IPS-20b (cell line): Measurements from ENCODE around the gene HTT.
"Not testable (repeated sequence)": the region's sequence is repeated elsewhere in the genome, so short reads cannot be mapped to it uniquely, and the experiment has no call there.

Source experiments
- H3K27ac ChIP-seq: one replicate; pipeline ENCODE4 v1.5.1; 2013; ENCODE audit warnings: low read length
- H3K27me3 ChIP-seq: 2 replicates; pipeline ENCODE4 v1.6.1; 2013; ENCODE audit warnings: mild to moderate bottlenecking, low read length, inconsistent platforms; ENCODE audit not compliant: insufficient read depth
- H3K36me3 ChIP-seq: 2 replicates; pipeline ENCODE4 v1.6.1; 2013; ENCODE audit warnings: low read depth, mild to moderate bottlenecking, inconsistent platforms, low read length, moderate library complexity; ENCODE audit not compliant: insufficient read depth
- H3K4me1 ChIP-seq: 2 replicates; pipeline ENCODE4 v1.6.1; 2013; ENCODE audit warnings: mild to moderate bottlenecking, control low read depth, inconsistent platforms, low read length, moderate library complexity; ENCODE audit not compliant: insufficient read depth
- H3K4me3 ChIP-seq: 2 replicates; pipeline ENCODE4 v1.5.1; 2013; ENCODE audit warnings: mild to moderate bottlenecking, low read length, inconsistent platforms
- H3K9ac ChIP-seq: 2 replicates; pipeline ENCODE4 v1.6.1; 2013; ENCODE audit warnings: low read depth, mild to moderate bottlenecking, inconsistent platforms, low read length, moderate library complexity
- H3K9me3 ChIP-seq: 2 replicates; pipeline ENCODE4 v1.6.1; 2013; ENCODE audit warnings: mild to moderate bottlenecking, low read depth, low read length, inconsistent platforms; ENCODE audit not compliant: insufficient read depth

Gene HTT

GRCh38 chr4:3094701-3095100 is 20.2 kb downstream of the HTT start:
- H3K4me3 ChIP-seq, H3K9me3 ChIP-seq, H3K4me1 ChIP-seq, H3K27ac ChIP-seq, H3K9ac ChIP-seq, H3K27me3 ChIP-seq: not testable (repeated sequence)
- peaks cover 58% of the 10 kb centered on the region for H3K36me3 ChIP-seq

- H3K27ac ChIP-seq: no peak overlapping the region
- H3K9ac ChIP-seq: no peak overlapping the region
- no peak overlapping the region for H3K4me3 ChIP-seq
- H3K27me3 ChIP-seq: no peaks in the 10 kb centered on the region
- H3K4me1 ChIP-seq: no peaks in the 10 kb centered on the region
- H3K9me3 ChIP-seq: no peaks in the 10 kb centered on the region
- H3K36me3 ChIP-seq: peaks cover 60% of the 10 kb centered on the region
Observed at GRCh38 chr4:3096202-3096601, 21.7 kb downstream of the HTT start.

DNA sequence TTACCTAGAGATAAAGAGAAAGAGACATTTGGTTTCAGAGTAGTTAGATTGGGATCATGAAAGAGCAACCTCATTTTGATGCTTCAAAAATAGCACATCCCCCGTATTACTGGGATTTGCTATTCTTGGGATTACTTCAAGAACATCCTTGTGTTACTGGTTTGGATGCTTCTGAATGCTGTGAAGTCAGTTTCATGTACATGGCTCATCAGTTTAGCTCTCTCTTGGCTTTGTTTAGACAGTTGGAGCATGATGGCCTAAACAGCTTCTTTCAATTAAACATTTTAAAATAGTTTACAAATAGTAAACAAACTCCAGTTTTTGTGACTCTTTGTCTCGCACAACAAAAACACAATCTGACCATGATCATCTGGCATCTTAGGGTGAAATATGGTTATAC is 23.9 kb downstream of the HTT start:
- Histone ChIP-seq H3K4me1 (no peaks in the 10 kb centered on the region), H3K27me3 (no peaks in the 10 kb centered on the region), H3K9me3 (no peaks in the 10 kb centered on the region), H3K4me3 (no peak overlapping the region), H3K27ac (no peak overlapping the region), H3K9ac (no peak overlapping the region), H3K36me3 (peaks cover 62% of the 10 kb centered on the region)

- no peaks in the 10 kb centered on the region for H3K9me3 ChIP-seq
- H3K36me3 ChIP-seq: peaks cover 72% of the 10 kb centered on the region
- H3K27ac ChIP-seq: no peak overlapping the region
- no peaks in the 10 kb centered on the region for H3K4me1 ChIP-seq
- no peaks in the 10 kb centered on the region for H3K27me3 ChIP-seq
- no peak overlapping the region for H3K9ac ChIP-seq
- no peak overlapping the region for H3K4me3 ChIP-seq
Observed at GRCh38 chr4:3106339-3107186, 32.1 kb downstream of the HTT start.

- Histone ChIP-seq H3K27me3 (no peaks in the 10 kb centered on the region), H3K4me1 (no peaks in the 10 kb centered on the region), H3K9me3 (no peaks in the 10 kb centered on the region), H3K4me3 (no peak overlapping the region), H3K36me3 (peaks cover 72% of the 10 kb centered on the region), H3K27ac (no peak overlapping the region), H3K9ac (no peak overlapping the region)
Observed at GRCh38 chr4:3107271-3107670, 32.8 kb downstream of the HTT start.

- H3K36me3 ChIP-seq: peaks cover 72% of the 10 kb centered on the region
- H3K4me1 ChIP-seq: no peaks in the 10 kb centered on the region
- no peaks in the 10 kb centered on the region for H3K27me3 ChIP-seq
- no peaks in the 10 kb centered on the region for H3K9me3 ChIP-seq
- no peak overlapping the region for H3K4me3 ChIP-seq
- H3K9ac ChIP-seq: no peak overlapping the region
- no peak overlapping the region for H3K27ac ChIP-seq
Observed at GRCh38 chr4:3107691-3108121, 33.2 kb downstream of the HTT start.

DNA sequence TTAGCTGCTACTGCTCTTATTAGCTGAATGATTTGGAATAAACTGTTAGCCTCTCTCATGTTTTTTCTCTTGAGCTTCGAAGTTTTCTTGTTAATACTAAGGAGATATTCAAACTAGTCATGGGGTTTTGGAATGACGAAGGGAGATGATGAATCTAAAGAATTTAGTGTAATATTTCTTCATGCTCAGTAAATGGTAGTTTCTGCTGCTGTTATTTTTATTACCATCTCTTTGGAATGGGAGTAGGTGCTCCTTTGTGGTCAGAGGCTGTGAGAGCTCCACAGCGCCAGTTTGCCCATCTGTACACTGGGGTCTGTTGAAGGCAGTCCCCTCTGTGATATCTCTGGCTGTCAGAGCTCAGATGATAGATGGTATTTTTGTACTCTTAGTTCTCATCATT is 33.7 kb downstream of the HTT start:
- H3K9ac ChIP-seq: no peak overlapping the region
- peaks cover 76% of the 10 kb centered on the region for H3K36me3 ChIP-seq
- no peak overlapping the region for H3K4me3 ChIP-seq
- H3K27ac ChIP-seq: no peak overlapping the region
- no peaks in the 10 kb centered on the region for H3K4me1 ChIP-seq
- H3K9me3 ChIP-seq: no peaks in the 10 kb centered on the region
- H3K27me3 ChIP-seq: no peaks in the 10 kb centered on the region

GRCh38 chr4:3111461-3111860 is 37.0 kb downstream of the HTT start:
- no peaks in the 10 kb centered on the region for H3K4me1 ChIP-seq
- H3K27ac ChIP-seq: no peak overlapping the region
- H3K36me3 ChIP-seq: peaks cover 86% of the 10 kb centered on the region
- no peak overlapping the region for H3K9ac ChIP-seq
- no peaks in the 10 kb centered on the region for H3K9me3 ChIP-seq
- no peaks in the 10 kb centered on the region for H3K27me3 ChIP-seq
- H3K4me3 ChIP-seq: no peak overlapping the region

- Histone ChIP-seq H3K9ac (no peak overlapping the region), H3K36me3 (peaks cover 90% of the 10 kb centered on the region), H3K4me3 (no peak overlapping the region), H3K4me1 (no peaks in the 10 kb centered on the region), H3K27me3 (no peaks in the 10 kb centered on the region), H3K9me3 (no peaks in the 10 kb centered on the region), H3K27ac (no peak overlapping the region)
Observed at GRCh38 chr4:3112201-3112600, 37.7 kb downstream of the HTT start.

GRCh38 chr4:3112609-3113469 is 38.4 kb downstream of the HTT start:
- Histone ChIP-seq H3K4me3 (no peak overlapping the region), H3K9me3 (no peaks in the 10 kb centered on the region), H3K27me3 (no peaks in the 10 kb centered on the region), H3K4me1 (no peaks in the 10 kb centered on the region), H3K9ac (no peak overlapping the region), H3K27ac (no peak overlapping the region), H3K36me3 (peaks cover 90% of the 10 kb centered on the region)

GRCh38 chr4:3114377-3114776 is 39.9 kb downstream of the HTT start:
- Histone ChIP-seq H3K9ac (no peak overlapping the region), H3K27me3 (no peaks in the 10 kb centered on the region), H3K4me3 (no peak overlapping the region), H3K36me3 (peaks cover 90% of the 10 kb centered on the region), H3K27ac (no peak overlapping the region), H3K9me3 (no peaks in the 10 kb centered on the region), H3K4me1 (no peaks in the 10 kb centered on the region)
